ENCODE results near the gene ERGIC3. TPM values are rescaled to one million over a fixed set of nuclear protein-coding genes. Genes with fewer than 3 reads are reported as not detected.

The ERGIC3 gene
- total RNA-seq, 1 experiment from 2014 or later, result 290 TPM

GRCh38 chr20:35560541-35560940, 18.7 kb downstream of the ERGIC3 start:
- H3K4me3 ChIP-seq, result no peak overlapping the region
- no peaks in the 10 kb centered on the region for H3K27me3 ChIP-seq (replicated peaks)
- H3K9me3 ChIP-seq (replicated peaks), result no peaks in the 10 kb centered on the region
- H3K27ac ChIP-seq, result no peak overlapping the region
- no peaks in the 10 kb centered on the region for H3K4me1 ChIP-seq (replicated peaks)
- no peak for DNase-seq (ENCODE audit: low read depth in 1 of 2, low spot score in 2 of 2)
- peaks cover 21% of the 10 kb centered on the region for H3K36me3 ChIP-seq

- H3K9me3 ChIP-seq (replicated peaks), result no peaks in the 10 kb centered on the region
- no peak overlapping the region for H3K4me3 ChIP-seq
- H3K4me1 ChIP-seq (replicated peaks), result no peaks in the 10 kb centered on the region
- peak; percentile 21 to 68 for DNase-seq (ENCODE audit: low read depth in 1 of 2, low spot score in 2 of 2)
- H3K36me3 ChIP-seq, result peaks cover 15% of the 10 kb centered on the region
- H3K27me3 ChIP-seq (replicated peaks), result no peaks in the 10 kb centered on the region
- no peak overlapping the region for H3K27ac ChIP-seq
Observed at GRCh38 chr20:35561268-35561667, 19.4 kb downstream of the ERGIC3 start.

- Histone ChIP-seq H3K36me3 (peaks cover 11% of the 10 kb centered on the region), H3K27me3 (replicated peaks) (no peaks in the 10 kb centered on the region), H3K4me1 (replicated peaks) (no peaks in the 10 kb centered on the region), H3K9me3 (replicated peaks) (no peaks in the 10 kb centered on the region), H3K4me3 (no peak overlapping the region), H3K27ac (no peak overlapping the region)
- no peak for DNase-seq (ENCODE audit: low read depth in 1 of 2, low spot score in 2 of 2)
Observed at GRCh38 chr20:35561671-35562070, 19.8 kb downstream of the ERGIC3 start.

GRCh38 chr20:35562541-35563110, 20.7 kb downstream of the ERGIC3 start:
- Histone ChIP-seq H3K4me3 (no peak overlapping the region), H3K27ac (no peak overlapping the region), H3K9me3 (replicated peaks) (no peaks in the 10 kb centered on the region), H3K27me3 (replicated peaks) (no peaks in the 10 kb centered on the region), H3K36me3 (peaks cover 4% of the 10 kb centered on the region), H3K4me1 (replicated peaks) (no peaks in the 10 kb centered on the region)
- no peak for DNase-seq (ENCODE audit: low read depth in 1 of 2, low spot score in 2 of 2)

GRCh38 chr20:35563834-35564233, 22.0 kb downstream of the ERGIC3 start:
- Histone ChIP-seq H3K36me3 (no peaks in the 10 kb centered on the region), H3K9me3 (replicated peaks) (no peaks in the 10 kb centered on the region), H3K4me3 (no peak overlapping the region), H3K27ac (no peak overlapping the region), H3K27me3 (replicated peaks) (no peaks in the 10 kb centered on the region), H3K4me1 (replicated peaks) (no peaks in the 10 kb centered on the region)
- DNase-seq (ENCODE audit: low read depth in 1 of 2, low spot score in 2 of 2), result no peak

- no peaks in the 10 kb centered on the region for H3K36me3 ChIP-seq
- H3K4me1 ChIP-seq (replicated peaks), result no peaks in the 10 kb centered on the region
- no peaks in the 10 kb centered on the region for H3K9me3 ChIP-seq (replicated peaks)
- no peaks in the 10 kb centered on the region for H3K27me3 ChIP-seq (replicated peaks)
- no peak overlapping the region for H3K27ac ChIP-seq
- H3K4me3 ChIP-seq, result no peak overlapping the region
- no peak for DNase-seq (ENCODE audit: low read depth in 1 of 2, low spot score in 2 of 2)
Observed at GRCh38 chr20:35564905-35565304, 23.0 kb downstream of the ERGIC3 start.

GRCh38 chr20:35568645-35569044, 26.8 kb downstream of the ERGIC3 start:
- Histone ChIP-seq H3K27ac (no peak overlapping the region), H3K4me1 (replicated peaks) (no peaks in the 10 kb centered on the region), H3K27me3 (replicated peaks) (no peaks in the 10 kb centered on the region), H3K4me3 (no peak overlapping the region), H3K36me3 (no peaks in the 10 kb centered on the region), H3K9me3 (replicated peaks) (no peaks in the 10 kb centered on the region)
- DNase-seq (ENCODE audit: low read depth in 1 of 2, low spot score in 2 of 2), result no peak

GRCh38 chr20:35571555-35571954, 29.7 kb downstream of the ERGIC3 start:
- H3K4me3 ChIP-seq, result no peak overlapping the region
- no peaks in the 10 kb centered on the region for H3K27me3 ChIP-seq (replicated peaks)
- no peak for DNase-seq (ENCODE audit: low read depth in 1 of 2, low spot score in 2 of 2)
- H3K36me3 ChIP-seq, result no peaks in the 10 kb centered on the region
- no peak overlapping the region for H3K27ac ChIP-seq
- no peaks in the 10 kb centered on the region for H3K4me1 ChIP-seq (replicated peaks)
- H3K9me3 ChIP-seq (replicated peaks), result no peaks in the 10 kb centered on the region

- Histone ChIP-seq H3K4me3 (no peak overlapping the region), H3K27me3 (replicated peaks) (no peaks in the 10 kb centered on the region), H3K36me3 (no peaks in the 10 kb centered on the region), H3K27ac (no peak overlapping the region), H3K9me3 (replicated peaks) (no peaks in the 10 kb centered on the region), H3K4me1 (replicated peaks) (no peaks in the 10 kb centered on the region)
- no peak for DNase-seq (ENCODE audit: low read depth in 1 of 2, low spot score in 2 of 2)
Observed at GRCh38 chr20:35572838-35573237, 31.0 kb downstream of the ERGIC3 start.

- H3K27ac ChIP-seq, result no peak overlapping the region
- no peak for DNase-seq (ENCODE audit: low read depth in 1 of 2, low spot score in 2 of 2)
- no peaks in the 10 kb centered on the region for H3K27me3 ChIP-seq (replicated peaks)
- no peaks in the 10 kb centered on the region for H3K9me3 ChIP-seq (replicated peaks)
- H3K4me3 ChIP-seq, result no peak overlapping the region
- H3K4me1 ChIP-seq (replicated peaks), result no peaks in the 10 kb centered on the region
- H3K36me3 ChIP-seq, result no peaks in the 10 kb centered on the region
Observed at GRCh38 chr20:35575958-35576357, 34.1 kb downstream of the ERGIC3 start.

GRCh38 chr20:35576816-35577215, 34.9 kb downstream of the ERGIC3 start:
- H3K27me3 ChIP-seq (replicated peaks), result no peaks in the 10 kb centered on the region
- no peaks in the 10 kb centered on the region for H3K36me3 ChIP-seq
- no peak for DNase-seq (ENCODE audit: low read depth in 1 of 2, low spot score in 2 of 2)
- H3K4me1 ChIP-seq (replicated peaks), result no peaks in the 10 kb centered on the region
- H3K27ac ChIP-seq, result no peak overlapping the region
- H3K4me3 ChIP-seq, result no peak overlapping the region
- H3K9me3 ChIP-seq (replicated peaks), result no peaks in the 10 kb centered on the region

GRCh38 chr20:35578469-35578868, 36.6 kb downstream of the ERGIC3 start:
- Histone ChIP-seq H3K4me1 (replicated peaks) (no peaks in the 10 kb centered on the region), H3K36me3 (no peaks in the 10 kb centered on the region), H3K27me3 (replicated peaks) (no peaks in the 10 kb centered on the region), H3K4me3 (no peak overlapping the region), H3K27ac (no peak overlapping the region), H3K9me3 (replicated peaks) (no peaks in the 10 kb centered on the region)
- no peak for DNase-seq (ENCODE audit: low read depth in 1 of 2, low spot score in 2 of 2)

- H3K27me3 ChIP-seq (replicated peaks), result no peaks in the 10 kb centered on the region
- H3K27ac ChIP-seq, result no peak overlapping the region
- H3K36me3 ChIP-seq, result no peaks in the 10 kb centered on the region
- H3K4me1 ChIP-seq (replicated peaks), result no peaks in the 10 kb centered on the region
- DNase-seq (ENCODE audit: low read depth in 1 of 2, low spot score in 2 of 2), result no peak
- no peaks in the 10 kb centered on the region for H3K9me3 ChIP-seq (replicated peaks)
- no peak overlapping the region for H3K4me3 ChIP-seq
Observed at GRCh38 chr20:35579196-35579595, 37.3 kb downstream of the ERGIC3 start.

GRCh38 chr20:35582131-35582530, 40.3 kb downstream of the ERGIC3 start:
- Histone ChIP-seq H3K27ac (no peak overlapping the region), H3K4me1 (replicated peaks) (no peaks in the 10 kb centered on the region), H3K4me3 (no peak overlapping the region), H3K27me3 (replicated peaks) (no peaks in the 10 kb centered on the region), H3K9me3 (replicated peaks) (no peaks in the 10 kb centered on the region), H3K36me3 (no peaks in the 10 kb centered on the region)
- DNase-seq (ENCODE audit: low read depth in 1 of 2, low spot score in 2 of 2), result no peak

GRCh38 chr20:35582741-35583404, 41.0 kb downstream of the ERGIC3 start:
- Histone ChIP-seq H3K9me3 (replicated peaks) (no peaks in the 10 kb centered on the region), H3K4me3 (no peak overlapping the region), H3K36me3 (no peaks in the 10 kb centered on the region), H3K4me1 (replicated peaks) (no peaks in the 10 kb centered on the region), H3K27ac (no peak overlapping the region), H3K27me3 (replicated peaks) (no peaks in the 10 kb centered on the region)
- no peak for DNase-seq (ENCODE audit: low read depth in 1 of 2, low spot score in 2 of 2)
